ENCODE measurements around the gene SLC27A2. TPM values are rescaled to one million over a fixed set of nuclear protein-coding genes. Genes with fewer than 3 reads are reported as not detected.

The SLC27A2 gene
- total and polyA plus RNA-seq, 2 experiments from 2014 or later, result 2.8 to 9.4 TPM

DNA sequence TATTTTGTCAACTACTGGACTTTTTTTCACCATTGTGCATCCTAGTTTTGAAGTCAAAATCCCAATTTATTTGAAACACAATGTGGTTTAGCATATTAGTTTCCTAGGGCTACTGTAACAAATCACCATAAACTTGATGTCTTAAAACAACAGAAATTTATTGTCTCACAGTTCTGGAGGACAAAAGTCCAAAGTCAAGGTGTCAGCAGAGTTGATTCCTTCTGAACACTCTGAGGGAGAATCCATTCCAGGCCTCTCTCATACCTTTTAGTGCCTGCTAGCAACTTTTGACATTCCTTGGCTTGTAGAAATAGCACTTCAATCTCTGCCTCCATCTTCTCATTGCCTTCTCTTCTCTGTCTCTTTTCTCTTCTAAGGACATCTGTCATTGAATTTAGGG, 14.9 kb upstream of the SLC27A2 start:
- DNase-seq (ENCODE audit: low spot score) (no peak), ATAC-seq (no peak)
- Histone ChIP-seq H4K20me1 (replicated peaks; ENCODE audit: insufficient read depth) (no peaks in the 10 kb centered on the region), H3K4me2 (no peak overlapping the region), H3K27me3 (ENCODE audit: insufficient read depth) (no peaks in the 10 kb centered on the region), H2AFZ (peak overlapping the region; percentile 33; the same call in 1 of the 2 replicates), H3F3A (replicated peaks; ENCODE audit: low read depth) (no peaks in the 10 kb centered on the region), H3K4me3 (no peak overlapping the region), H3K4me1 (ENCODE audit: insufficient read depth) (no peaks in the 10 kb centered on the region), H3K36me3 (ENCODE audit: insufficient read depth) (no peaks in the 10 kb centered on the region), H3K79me2 (replicated peaks; ENCODE audit: insufficient read depth) (no peaks in the 10 kb centered on the region), H3K27ac (ENCODE audit: low read depth) (no peak overlapping the region), H3K9me2 (ENCODE audit: insufficient read depth) (no peaks in the 10 kb centered on the region)
- H3K4me3 Mint-ChIP-seq, result no peak overlapping the region
- H3K27me3 Mint-ChIP-seq (ENCODE audit: insufficient read depth, low read depth, poor library complexity), result peaks cover 3% of the 10 kb centered on the region
- peaks cover 16% of the 10 kb centered on the region for H3K9me3 Mint-ChIP-seq
- no peak overlapping the region for H3K27ac Mint-ChIP-seq
- TF ChIP-seq REST (IDR thresholded peaks at IDR 0.05; ENCODE audit: unreplicated experiment) (no peak), NANOG (IDR thresholded peaks at IDR 0.05; ENCODE audit: borderline replicate concordance) (no peak), ZNF331 (CRISPR knock-in tag; IDR thresholded peaks at IDR 0.05; ENCODE audit: low read depth) (no peak), EZH2phosphoT487 (IDR thresholded peaks at IDR 0.05; ENCODE audit: unreplicated experiment) (no peak), CREB1 (CRISPR knock-in tag; IDR thresholded peaks at IDR 0.05; ENCODE audit: low read depth) (no peak), ETS1 (IDR thresholded peaks at IDR 0.05) (no peak), POLR2AphosphoS5 (IDR thresholded peaks at IDR 0.05; ENCODE audit: low read depth) (no peak), JUNB (IDR thresholded peaks at IDR 0.05; ENCODE audit: unreplicated experiment) (no peak), ZNF462 (CRISPR knock-in tag; IDR thresholded peaks at IDR 0.05) (no peak), EZH2 (IDR thresholded peaks at IDR 0.05; ENCODE audit: low read depth, unreplicated experiment) (no peak), ZNF114 (CRISPR knock-in tag; IDR thresholded peaks at IDR 0.05) (no peak), STAT1 (IDR thresholded peaks at IDR 0.05; ENCODE audit: unreplicated experiment) (no peak)
- TF ChIP-seq, protein P1, sequence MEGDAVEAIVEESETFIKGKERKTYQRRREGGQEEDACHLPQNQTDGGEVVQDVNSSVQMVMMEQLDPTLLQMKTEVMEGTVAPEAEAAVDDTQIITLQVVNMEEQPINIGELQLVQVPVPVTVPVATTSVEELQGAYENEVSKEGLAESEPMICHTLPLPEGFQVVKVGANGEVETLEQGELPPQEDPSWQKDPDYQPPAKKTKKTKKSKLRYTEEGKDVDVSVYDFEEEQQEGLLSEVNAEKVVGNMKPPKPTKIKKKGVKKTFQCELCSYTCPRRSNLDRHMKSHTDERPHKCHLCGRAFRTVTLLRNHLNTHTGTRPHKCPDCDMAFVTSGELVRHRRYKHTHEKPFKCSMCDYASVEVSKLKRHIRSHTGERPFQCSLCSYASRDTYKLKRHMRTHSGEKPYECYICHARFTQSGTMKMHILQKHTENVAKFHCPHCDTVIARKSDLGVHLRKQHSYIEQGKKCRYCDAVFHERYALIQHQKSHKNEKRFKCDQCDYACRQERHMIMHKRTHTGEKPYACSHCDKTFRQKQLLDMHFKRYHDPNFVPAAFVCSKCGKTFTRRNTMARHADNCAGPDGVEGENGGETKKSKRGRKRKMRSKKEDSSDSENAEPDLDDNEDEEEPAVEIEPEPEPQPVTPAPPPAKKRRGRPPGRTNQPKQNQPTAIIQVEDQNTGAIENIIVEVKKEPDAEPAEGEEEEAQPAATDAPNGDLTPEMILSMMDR (conservative IDR thresholded peaks at IDR 0.05; ENCODE audit: low read depth in 2 of 2), result no peak
- peaks cover 2% of the 10 kb centered on the region; the same call in 2 of the 3 replicates for H3K4me1 Mint-ChIP-seq
- H3K36me3 Mint-ChIP-seq (ENCODE audit: low read depth), result peaks cover 12% of the 10 kb centered on the region

Measured in GM23338 (cell line).